Right lobe of liver (tissue), 4 donors: ENCODE data around the gene P2RY13.

Source experiments
- POLR2A ChIP-seq: fragments of 450-650 bp; IDR thresholded peaks from one replicate; pipeline ENCODE4 v1.6.1; 2017; ENCODE audit warnings: antibody characterized with exemption, mild to moderate bottlenecking
- TF ChIP-seq, protein P1 (sequence below), 4 donors: fragments of 200-600 bp in 3 of 4; fragments of 450-650 bp in 1 of 4; IDR thresholded peaks; one replicate each; pipeline versions ENCODE4 v1.5.1 to v1.8.0; 2016 to 2022; ENCODE audit warnings: antibody characterized with exemption in 4 of 4, mild to moderate bottlenecking in 2 of 4
- donor health status: DM: no; HTN: no; CAD: no.
- donor health status: DM: no; HTN: no; CAD: no.
- donor health status: DM: no; HTN: yes; CAD: no.

DNA sequence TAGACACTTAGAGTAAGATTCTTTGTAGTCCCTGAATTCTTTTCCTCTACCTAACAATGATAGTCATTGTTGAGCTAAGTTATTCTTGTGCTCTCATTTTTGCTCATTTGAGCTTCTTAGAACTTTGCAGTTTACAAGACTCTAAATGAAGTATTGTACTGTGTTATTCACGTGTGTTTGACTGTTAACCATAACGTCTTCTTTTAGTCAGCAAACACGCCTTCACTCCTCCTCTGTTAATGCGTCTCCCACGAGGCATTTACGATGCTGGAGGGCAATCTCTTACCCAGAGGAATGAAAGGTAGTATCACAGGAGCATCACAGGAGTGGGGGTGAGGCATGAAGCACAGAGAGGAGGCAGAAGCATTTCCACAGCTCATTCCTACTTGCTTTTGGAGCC, 36.2 kb downstream of the P2RY13 start:
- TF ChIP-seq, protein P1, sequence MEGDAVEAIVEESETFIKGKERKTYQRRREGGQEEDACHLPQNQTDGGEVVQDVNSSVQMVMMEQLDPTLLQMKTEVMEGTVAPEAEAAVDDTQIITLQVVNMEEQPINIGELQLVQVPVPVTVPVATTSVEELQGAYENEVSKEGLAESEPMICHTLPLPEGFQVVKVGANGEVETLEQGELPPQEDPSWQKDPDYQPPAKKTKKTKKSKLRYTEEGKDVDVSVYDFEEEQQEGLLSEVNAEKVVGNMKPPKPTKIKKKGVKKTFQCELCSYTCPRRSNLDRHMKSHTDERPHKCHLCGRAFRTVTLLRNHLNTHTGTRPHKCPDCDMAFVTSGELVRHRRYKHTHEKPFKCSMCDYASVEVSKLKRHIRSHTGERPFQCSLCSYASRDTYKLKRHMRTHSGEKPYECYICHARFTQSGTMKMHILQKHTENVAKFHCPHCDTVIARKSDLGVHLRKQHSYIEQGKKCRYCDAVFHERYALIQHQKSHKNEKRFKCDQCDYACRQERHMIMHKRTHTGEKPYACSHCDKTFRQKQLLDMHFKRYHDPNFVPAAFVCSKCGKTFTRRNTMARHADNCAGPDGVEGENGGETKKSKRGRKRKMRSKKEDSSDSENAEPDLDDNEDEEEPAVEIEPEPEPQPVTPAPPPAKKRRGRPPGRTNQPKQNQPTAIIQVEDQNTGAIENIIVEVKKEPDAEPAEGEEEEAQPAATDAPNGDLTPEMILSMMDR (IDR thresholded peaks at IDR 0.05) = no peak
- no peak for TF ChIP-seq POLR2A
